HG03280 (cell line): ENCODE data around the gene ZDHHC11B.

Experiments
- ATAC-seq: cut with Tn5 transposase; IDR thresholded peaks from one replicate; pipeline ENCODE4 v1.9.1; 2021; ENCODE audit warnings: mild to moderate bottlenecking, moderate library complexity; ENCODE audit not compliant: unreplicated experiment

ZDHHC11B gene

GRCh38 chr5:664343-664993 lies 120.1 kb downstream of the ZDHHC11B start:
- ATAC-seq: no peak

- no peak for ATAC-seq
Observed at GRCh38 chr5:663436-664342, 120.8 kb downstream of the ZDHHC11B start.

- no peak for ATAC-seq
Observed at GRCh38 chr5:662751-663435, 121.6 kb downstream of the ZDHHC11B start.

- ATAC-seq: no peak
Observed at GRCh38 chr5:661891-662750, 122.4 kb downstream of the ZDHHC11B start.

GRCh38 chr5:660491-661030 lies 124.0 kb downstream of the ZDHHC11B start:
- no peak for ATAC-seq
